Left lung (tissue), 10 donors: ENCODE results near the gene TYW3. TPM values are rescaled to one million over a fixed set of nuclear protein-coding genes. Genes with fewer than 3 reads are reported as not detected.
A peak's percentile ranks its signal among the peaks of the same experiment; 100 is the strongest.

Experiments used
- ATAC-seq: fragments of 200-7000 bp; cut with Tn5 transposase; one replicate; pipeline ENCODE4 v1.9.1; 2020; ENCODE audit warnings: moderate library complexity
- DNase-seq, 4 donors: peaks; one replicate each; pipeline ENCODE4 v3.0.0-alpha.2; 2013 to 2020
- H3K27ac ChIP-seq, 2 donors: fragments of 200-600 bp; sonication (generic) in 1 of 2; one replicate each; pipeline versions ENCODE4 v1.5.0 to v1.8.0; 2020 to 2021
- H3K27me3 ChIP-seq, 2 donors: fragments of 200-600 bp; sonication (generic) in 1 of 2; one replicate each; pipeline versions ENCODE4 v1.5.0 to v1.8.0; 2020 to 2021
- H3K36me3 ChIP-seq, 2 donors: fragments of 200-600 bp; sonication (generic) in 1 of 2; one replicate each; pipeline versions ENCODE4 v1.5.0 to v1.8.0; 2020 to 2021
- H3K4me1 ChIP-seq, 2 donors: fragments of 200-600 bp; one replicate each; pipeline ENCODE4 v1.8.0; 2021
- H3K4me3 ChIP-seq, 2 donors: fragments of 200-600 bp; sonication (generic) in 1 of 2; one replicate each; pipeline versions ENCODE4 v1.5.0 to v1.8.0; 2020 to 2021; ENCODE audit warnings: mild to moderate bottlenecking in 1 of 2
- H3K9me3 ChIP-seq, 2 donors: fragments of 200-600 bp; sonication (generic) in 1 of 2; one replicate each; pipeline versions ENCODE4 v1.5.0 to v1.8.0; 2020 to 2021
- intact Hi-C, 2 donors: fragments of 100-400 bp; cut with DNase I; formaldehyde crosslinking; loops; one replicate each; pipeline versions ENCODE4 v1.11.2 to v1.14.2; 2022
- polyA plus RNA-seq, 6 donors: library from polyadenylated mRNA; unstranded; fragments of 120-200 nt; gene quantifications; one replicate each; pipeline ENCODE4 v1.2.1, GENCODE V29; 2013; ENCODE audit not compliant: insufficient read length in 6 of 6
- total RNA-seq, 2 donors: library from RNA; stranded (reverse); fragmentation: NEBNext Ultra II Directional; extraction: Animal tissue kit (Norgen Biotek cat#: 25700); gene quantifications; one replicate each; pipeline ENCODE4 v1.2.1, GENCODE V29; 2021
- TF ChIP-seq, protein P1 (sequence below), 2 donors: fragments of 200-600 bp; sonication (generic) in 1 of 2; IDR thresholded peaks; one replicate each; pipeline versions ENCODE4 v1.5.0 to v1.8.0; 2021; ENCODE audit warnings: antibody characterized with exemption in 2 of 2
- donor health status: DM: no; HTN: yes; CAD: no.
- donor health status: DM: no; HTN: no; CAD: no.

Gene TYW3
- total and polyA plus RNA-seq, 8 donors = 17.8 to 40.7 (median 35.3) TPM

DNA sequence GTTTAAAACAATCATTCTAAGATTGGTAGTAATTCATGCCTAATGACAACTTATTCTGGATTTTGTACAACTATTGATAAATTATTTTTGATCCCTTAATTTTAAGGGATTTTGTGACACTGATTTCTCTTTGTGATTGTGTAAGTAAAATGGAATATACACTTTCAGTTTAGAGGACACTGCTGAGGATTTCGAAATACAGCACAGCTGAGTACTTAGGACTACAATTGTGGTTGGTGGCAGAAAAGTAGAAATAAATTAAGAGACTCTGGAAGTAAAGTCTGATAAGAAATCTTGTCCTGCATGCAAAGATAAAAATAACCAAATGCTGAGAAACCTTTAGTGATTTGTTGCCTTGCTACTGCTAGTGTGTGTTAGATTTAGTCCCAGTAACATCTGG lies 40.0 kb downstream of the TYW3 start:
- no peak overlapping the region for H3K27ac ChIP-seq
- TF ChIP-seq, protein P1, sequence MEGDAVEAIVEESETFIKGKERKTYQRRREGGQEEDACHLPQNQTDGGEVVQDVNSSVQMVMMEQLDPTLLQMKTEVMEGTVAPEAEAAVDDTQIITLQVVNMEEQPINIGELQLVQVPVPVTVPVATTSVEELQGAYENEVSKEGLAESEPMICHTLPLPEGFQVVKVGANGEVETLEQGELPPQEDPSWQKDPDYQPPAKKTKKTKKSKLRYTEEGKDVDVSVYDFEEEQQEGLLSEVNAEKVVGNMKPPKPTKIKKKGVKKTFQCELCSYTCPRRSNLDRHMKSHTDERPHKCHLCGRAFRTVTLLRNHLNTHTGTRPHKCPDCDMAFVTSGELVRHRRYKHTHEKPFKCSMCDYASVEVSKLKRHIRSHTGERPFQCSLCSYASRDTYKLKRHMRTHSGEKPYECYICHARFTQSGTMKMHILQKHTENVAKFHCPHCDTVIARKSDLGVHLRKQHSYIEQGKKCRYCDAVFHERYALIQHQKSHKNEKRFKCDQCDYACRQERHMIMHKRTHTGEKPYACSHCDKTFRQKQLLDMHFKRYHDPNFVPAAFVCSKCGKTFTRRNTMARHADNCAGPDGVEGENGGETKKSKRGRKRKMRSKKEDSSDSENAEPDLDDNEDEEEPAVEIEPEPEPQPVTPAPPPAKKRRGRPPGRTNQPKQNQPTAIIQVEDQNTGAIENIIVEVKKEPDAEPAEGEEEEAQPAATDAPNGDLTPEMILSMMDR (IDR thresholded peaks at IDR 0.05) = no peak
- no peaks in the 10 kb centered on the region for H3K36me3 ChIP-seq
- intact Hi-C loops = loop anchor here in 1 of 2 donors (5.0 kb wide), 1 partner anchor 429 kb away; no protein-coding TSS in a partner anchor
- H3K9me3 ChIP-seq = no peaks in the 10 kb centered on the region
- no peaks in the 10 kb centered on the region for H3K4me1 ChIP-seq
- peaks cover 4 to 13% of the 10 kb centered on the region in 2 donors for H3K27me3 ChIP-seq
- peak in 1 of 4 donors; percentile 8 for DNase-seq
- peak; percentile 31 for ATAC-seq
- no peak overlapping the region for H3K4me3 ChIP-seq

DNA sequence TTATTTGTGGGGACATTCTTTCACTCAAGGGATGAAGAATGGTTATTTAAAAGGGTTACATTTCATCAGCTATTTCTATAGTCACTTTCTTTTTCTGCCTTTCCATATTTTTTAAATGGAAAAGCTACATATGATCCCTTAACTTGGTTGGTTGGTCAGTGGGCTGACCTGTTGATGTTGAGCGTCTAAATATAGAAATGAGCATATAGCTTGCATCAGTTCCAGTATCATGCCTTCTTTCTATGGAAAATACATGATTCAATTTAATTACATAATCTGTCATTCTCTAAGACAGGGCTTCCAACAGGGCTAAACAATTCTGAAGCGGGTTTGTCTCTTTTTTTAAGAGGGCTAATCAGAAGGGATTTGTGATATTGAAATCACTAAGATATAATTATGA lies 40.6 kb downstream of the TYW3 start:
- H3K27me3 ChIP-seq = peaks cover 4 to 13% of the 10 kb centered on the region in 2 donors
- H3K36me3 ChIP-seq = no peaks in the 10 kb centered on the region
- no peak overlapping the region for H3K27ac ChIP-seq
- no peak overlapping the region for H3K4me3 ChIP-seq
- intact Hi-C loops = loop anchor here in 1 of 2 donors (5.0 kb wide), 1 partner anchor 429 kb away; no protein-coding TSS in a partner anchor
- no peaks in the 10 kb centered on the region for H3K4me1 ChIP-seq
- DNase-seq (no peak), ATAC-seq (no peak)
- no peaks in the 10 kb centered on the region for H3K9me3 ChIP-seq
- TF ChIP-seq, protein P1 (IDR thresholded peaks at IDR 0.05) = no peak

DNA sequence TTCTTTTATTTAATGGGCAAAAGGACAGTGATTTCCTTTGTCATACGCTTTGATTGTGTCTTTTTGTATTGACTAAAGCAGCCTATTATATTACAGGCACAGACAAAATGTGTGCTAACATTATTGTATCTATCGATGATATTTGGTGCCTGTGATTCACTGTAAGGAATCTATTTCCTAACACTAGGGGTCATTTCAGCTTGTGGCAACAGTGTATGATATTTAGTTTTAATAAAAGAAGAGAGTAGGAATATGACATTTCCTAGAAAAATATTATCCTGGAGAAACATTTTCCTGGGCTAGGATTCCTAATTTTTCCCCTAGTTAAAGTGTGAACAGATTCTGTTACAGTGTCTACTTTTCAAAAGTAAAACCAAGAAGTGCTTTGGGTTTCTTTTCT lies 42.8 kb downstream of the TYW3 start:
- TF ChIP-seq, protein P1 (IDR thresholded peaks at IDR 0.05) = no peak
- H3K4me3 ChIP-seq = no peak overlapping the region
- intact Hi-C loops = no loop called here
- peaks cover 4 to 13% of the 10 kb centered on the region in 2 donors for H3K27me3 ChIP-seq
- no peaks in the 10 kb centered on the region for H3K4me1 ChIP-seq
- no peaks in the 10 kb centered on the region for H3K36me3 ChIP-seq
- DNase-seq (no peak), ATAC-seq (no peak)
- H3K27ac ChIP-seq = no peak overlapping the region
- H3K9me3 ChIP-seq = no peaks in the 10 kb centered on the region

DNA sequence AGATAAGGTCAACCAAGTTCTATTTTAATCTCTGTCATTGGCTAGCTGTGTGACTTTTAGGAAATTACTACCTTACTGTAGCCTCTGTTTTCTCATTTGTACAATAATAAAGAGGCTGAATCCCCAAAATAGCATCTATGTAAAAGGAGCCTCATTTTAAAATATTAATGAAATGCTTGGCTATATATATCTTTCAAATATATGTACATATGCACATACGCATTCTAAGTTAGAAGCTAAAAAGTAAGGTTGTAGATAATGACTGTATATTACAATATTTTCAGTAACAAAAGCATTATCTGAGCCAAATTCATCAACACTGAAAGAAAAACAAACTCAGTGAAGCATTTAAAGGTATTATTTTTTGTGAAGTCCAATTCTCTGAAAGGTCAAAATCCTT lies 44.6 kb downstream of the TYW3 start:
- intact Hi-C loops = no loop called here
- TF ChIP-seq, protein P1 (IDR thresholded peaks at IDR 0.05) = no peak
- Histone ChIP-seq H3K27ac (no peak overlapping the region), H3K4me1 (no peaks in the 10 kb centered on the region), H3K36me3 (no peaks in the 10 kb centered on the region), H3K9me3 (no peaks in the 10 kb centered on the region), H3K27me3 (peaks cover 4 to 9% of the 10 kb centered on the region in 2 donors), H3K4me3 (no peak overlapping the region)
- DNase-seq = no peak
- no peak for ATAC-seq

DNA sequence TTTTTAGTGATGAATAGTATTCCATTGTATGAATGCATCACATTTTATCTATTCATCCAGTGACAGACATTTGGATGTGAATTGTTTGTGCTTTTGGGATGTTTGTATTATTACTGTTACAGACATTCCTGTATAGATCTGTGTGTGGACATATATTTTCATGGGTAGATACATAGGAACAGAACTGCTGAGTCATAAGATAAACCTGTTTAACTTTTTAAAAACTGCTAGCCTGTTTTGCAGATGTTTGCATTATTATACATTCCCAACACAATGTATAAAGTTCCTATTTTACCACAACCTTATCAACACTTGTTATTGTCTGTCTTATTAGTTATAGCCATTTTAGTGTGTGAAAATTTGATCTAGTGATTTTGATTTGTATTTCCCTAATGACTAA lies 46.8 kb downstream of the TYW3 start:
- Histone ChIP-seq H3K36me3 (no peaks in the 10 kb centered on the region), H3K4me3 (no peak overlapping the region), H3K27ac (no peak overlapping the region), H3K9me3 (no peaks in the 10 kb centered on the region), H3K4me1 (no peaks in the 10 kb centered on the region), H3K27me3 (peaks cover 4 to 8% of the 10 kb centered on the region in 2 donors)
- intact Hi-C loops = no loop called here
- TF ChIP-seq, protein P1 (IDR thresholded peaks at IDR 0.05) = no peak
- ATAC-seq = no peak
- DNase-seq = no peak
